ENCODE results near the gene CCDC144A.
"Not testable (repeated sequence)": the region's sequence is repeated elsewhere in the genome, so short reads cannot be mapped to it uniquely, and the experiment has no call there.

Gene CCDC144A

GRCh38 chr17:16823768-16824406, 133.8 kb downstream of the CCDC144A start:
- H3K4me1 Mint-ChIP-seq, H3K9me3 Mint-ChIP-seq, ATAC-seq, H3K4me3 Mint-ChIP-seq, H3K36me3 Mint-ChIP-seq, H3K27ac Mint-ChIP-seq: not testable (repeated sequence)
- peaks cover 19% of the 10 kb centered on the region for H3K27me3 Mint-ChIP-seq
